NCI-H2029 treated with DMSO at 0.1 percent for 48 hours (cell line): ENCODE results near the gene UVSSA.
"Not testable (repeated sequence)": the region's sequence is repeated elsewhere in the genome, so short reads cannot be mapped to it uniquely, and the experiment has no call there.

Source experiments
- DNase-seq: peaks from one replicate; lab custom pipeline; 2025; lab: John Stamatoyannopoulos, UW

UVSSA gene

DNA sequence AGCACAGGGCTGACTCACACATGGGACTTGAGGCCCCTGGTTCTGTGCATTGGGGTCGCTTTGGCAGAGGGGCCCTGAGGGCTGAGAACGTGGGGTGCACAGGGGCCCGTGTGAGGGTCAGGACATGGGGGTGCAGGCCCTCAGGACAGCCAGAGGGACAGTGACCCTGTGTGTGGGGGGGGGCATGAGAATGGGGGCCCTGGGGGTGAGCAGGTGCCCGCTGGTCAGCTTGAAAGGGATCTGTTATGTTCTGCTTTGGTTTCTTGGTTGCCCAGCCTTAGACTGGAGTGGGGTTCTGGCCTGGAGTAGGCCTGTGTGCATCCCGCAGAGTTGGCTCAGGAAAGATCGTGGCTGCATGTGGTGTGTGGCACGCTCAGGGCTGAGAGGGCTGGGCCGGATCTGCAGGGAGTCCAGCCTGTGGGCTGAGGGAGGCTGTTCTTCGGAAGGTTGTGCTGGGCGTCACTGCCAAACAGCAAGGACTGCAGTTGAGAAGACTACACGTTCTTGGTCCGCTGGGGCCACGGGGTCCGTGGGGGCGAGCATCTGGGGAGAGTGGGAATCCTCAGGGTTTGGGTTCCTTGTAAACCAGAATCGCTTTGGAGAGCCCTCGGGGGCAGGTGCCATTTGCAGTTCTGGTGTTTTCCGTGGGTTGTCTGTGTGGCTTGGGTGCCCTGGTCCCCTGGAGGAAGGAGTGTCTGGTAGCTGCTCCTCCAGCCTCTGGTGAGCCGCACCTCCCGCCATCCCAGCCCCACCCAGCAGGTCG lies 15.2 kb upstream of the UVSSA start:
- DNase-seq, result no peak

- DNase-seq, result no peak
Measured at GRCh38 chr4:1332686-1333085, 14.3 kb upstream of the UVSSA start.

GRCh38 chr4:1333256-1333655 lies 13.8 kb upstream of the UVSSA start:
- no peak for DNase-seq

DNA sequence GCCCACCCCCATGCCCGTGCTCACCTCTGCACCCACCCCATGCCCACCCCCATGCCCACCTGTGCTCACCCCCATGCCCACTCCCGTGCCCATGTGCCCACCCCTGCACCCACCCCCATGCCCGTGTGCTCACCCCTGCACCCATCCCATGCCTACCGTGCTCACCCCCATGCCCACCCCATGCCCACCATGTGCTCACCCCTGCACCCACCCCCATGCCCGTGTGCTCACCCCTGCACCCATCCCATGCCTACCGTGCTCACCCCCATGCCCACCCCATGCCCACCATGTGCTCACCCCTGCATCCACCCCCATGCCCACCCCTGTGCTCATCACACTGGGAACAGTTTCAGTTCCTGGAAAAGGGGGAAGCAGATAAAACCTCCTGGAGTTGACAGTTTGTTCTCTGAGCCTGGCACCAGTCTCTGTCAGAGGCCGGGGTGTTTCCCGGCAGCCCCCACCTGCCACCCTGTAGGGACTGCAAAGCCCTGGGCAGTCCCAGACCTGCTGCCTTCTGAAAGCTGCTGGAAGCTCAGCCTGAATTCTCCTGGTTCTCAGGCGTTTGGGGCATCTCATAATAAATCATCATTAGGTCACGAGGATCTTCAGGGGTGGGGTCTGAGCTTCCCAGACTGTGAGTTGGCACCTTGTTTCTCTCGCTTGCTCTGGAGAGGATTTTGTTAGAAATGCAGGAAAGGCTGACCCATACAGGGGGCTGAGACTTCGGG lies 13.0 kb upstream of the UVSSA start:
- DNase-seq, result not testable (repeated sequence)

- DNase-seq, result no peak
Measured at GRCh38 chr4:1334579-1334895, 12.5 kb upstream of the UVSSA start.

DNA sequence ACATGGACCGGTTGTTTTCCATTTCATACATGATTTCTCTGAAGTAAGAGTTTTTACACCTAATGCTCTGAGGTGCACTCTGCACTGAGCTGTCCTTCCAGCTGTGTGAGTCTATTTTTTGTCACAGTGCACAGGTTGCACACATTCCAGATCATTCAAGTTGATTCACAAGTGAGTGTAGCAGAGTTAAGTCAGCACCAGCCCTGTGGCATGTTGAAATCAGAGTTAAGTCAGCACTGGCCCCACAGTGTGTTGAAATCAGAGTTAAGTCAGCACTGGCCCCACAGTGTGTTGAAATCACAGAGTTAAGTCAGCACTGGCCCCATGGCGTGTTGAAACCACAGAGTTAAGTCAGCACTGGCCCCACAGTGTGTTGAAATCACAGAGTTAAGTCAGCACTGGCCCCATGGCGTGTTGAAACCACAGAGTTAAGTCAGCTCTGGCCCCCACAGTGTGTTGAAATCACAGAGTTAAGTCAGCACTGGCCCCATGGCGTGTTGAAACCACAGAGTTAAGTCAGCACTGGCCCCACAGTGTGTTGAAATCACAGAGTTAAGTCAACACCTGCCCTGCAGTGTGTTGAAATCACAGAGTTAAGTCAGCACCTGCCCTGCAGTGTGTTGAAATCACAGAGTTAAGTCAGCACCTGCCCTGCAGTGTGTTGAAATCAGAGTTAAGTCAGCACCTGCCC lies 11.7 kb upstream of the UVSSA start:
- DNase-seq, result not testable (repeated sequence)

DNA sequence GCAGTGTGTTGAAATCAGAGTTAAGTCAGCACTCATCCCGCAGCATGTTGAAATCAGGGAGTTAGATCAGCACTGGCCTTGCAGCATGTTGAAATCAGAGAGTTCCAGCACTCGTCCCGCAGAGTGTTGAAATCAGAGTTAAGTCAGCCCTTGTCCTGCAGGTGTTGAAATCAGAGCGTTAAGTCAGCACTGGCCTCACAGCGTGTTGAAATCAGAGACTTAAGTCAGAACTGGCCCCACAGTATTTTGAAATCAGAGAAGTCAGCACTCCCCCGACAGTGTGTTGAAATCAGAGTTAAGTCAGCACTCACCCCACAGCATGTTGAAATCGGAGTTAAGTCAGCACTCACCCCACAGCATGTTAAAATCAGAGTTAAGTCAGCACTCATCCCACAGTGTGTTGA lies 10.9 kb upstream of the UVSSA start:
- no peak for DNase-seq

DNA sequence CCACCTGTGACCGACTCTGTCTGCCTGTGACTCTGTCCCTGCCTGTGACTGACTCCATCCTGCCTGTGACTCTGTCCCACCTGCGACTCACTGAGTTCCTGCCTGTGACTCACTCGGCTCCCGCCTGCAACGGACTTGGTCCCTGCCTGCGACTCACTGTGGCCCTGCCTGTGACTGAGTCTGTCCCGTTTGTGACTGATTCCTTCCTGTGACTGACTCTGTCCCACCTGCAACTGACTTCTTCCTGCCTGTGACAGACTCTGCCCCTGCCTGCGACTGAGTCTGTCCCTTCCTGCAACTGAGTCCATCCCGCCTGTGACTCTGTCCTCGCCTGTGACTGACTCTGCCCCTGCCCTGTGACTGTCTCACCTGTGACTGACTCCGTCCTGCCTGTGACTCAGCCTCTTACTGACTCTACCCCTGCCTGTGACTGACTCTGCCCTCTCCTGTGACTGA lies 9.6 kb upstream of the UVSSA start:
- DNase-seq, result no peak

- no peak for DNase-seq
Measured at GRCh38 chr4:1337951-1338751, 8.9 kb upstream of the UVSSA start.

GRCh38 chr4:1338752-1339414 lies 8.1 kb upstream of the UVSSA start:
- DNase-seq, result no peak

- DNase-seq, result no peak
Measured at GRCh38 chr4:1339489-1339888, 7.5 kb upstream of the UVSSA start.

DNA sequence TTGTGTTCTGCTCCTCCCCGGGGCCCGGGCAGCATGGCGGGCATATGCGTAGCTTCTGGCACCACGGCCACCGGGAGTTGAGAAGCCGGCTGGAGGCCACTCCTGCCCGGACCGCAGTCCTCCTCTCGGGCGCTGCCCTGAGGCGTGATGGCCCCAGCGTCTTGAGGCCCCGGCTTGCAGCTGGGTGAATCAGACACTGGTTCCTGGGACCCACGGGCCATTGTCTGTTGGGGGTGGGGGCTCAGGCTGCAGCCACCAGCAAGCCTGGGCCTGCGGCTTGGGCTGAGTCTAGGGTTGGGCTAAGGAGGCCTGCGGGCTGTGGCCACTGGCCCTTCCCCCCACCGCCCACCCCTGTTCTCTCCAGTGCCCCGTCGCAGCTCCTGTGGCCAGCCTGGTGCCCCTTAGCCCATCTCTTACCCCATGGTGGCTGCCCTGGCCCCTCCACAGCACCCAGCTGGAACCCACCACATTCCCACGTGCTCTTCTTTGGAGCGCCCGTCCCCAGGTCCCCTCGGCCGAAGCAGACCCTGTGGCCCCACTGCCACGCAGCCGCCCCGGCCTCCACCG lies 6.7 kb upstream of the UVSSA start:
- DNase-seq, result no peak

DNA sequence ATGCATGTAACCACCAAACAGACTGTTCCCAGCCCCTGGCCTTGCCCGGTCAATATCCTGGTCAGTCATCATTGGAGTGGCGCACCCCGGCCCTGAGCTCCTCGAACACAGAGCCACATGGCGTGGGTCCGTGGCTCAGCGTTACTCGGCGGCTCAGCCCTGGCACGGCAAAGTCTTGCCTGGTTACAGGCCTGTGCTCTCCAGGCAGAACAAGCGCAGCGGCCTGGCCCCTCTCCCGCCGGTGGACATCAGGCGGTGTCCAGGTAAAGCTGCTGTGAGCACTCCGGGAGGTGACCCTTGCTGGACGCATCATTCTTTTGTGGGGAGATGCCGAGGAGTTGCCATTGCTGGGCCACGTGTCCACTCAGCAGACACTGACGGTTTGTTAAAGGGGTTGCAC lies 6.1 kb upstream of the UVSSA start:
- DNase-seq, result no peak

DNA sequence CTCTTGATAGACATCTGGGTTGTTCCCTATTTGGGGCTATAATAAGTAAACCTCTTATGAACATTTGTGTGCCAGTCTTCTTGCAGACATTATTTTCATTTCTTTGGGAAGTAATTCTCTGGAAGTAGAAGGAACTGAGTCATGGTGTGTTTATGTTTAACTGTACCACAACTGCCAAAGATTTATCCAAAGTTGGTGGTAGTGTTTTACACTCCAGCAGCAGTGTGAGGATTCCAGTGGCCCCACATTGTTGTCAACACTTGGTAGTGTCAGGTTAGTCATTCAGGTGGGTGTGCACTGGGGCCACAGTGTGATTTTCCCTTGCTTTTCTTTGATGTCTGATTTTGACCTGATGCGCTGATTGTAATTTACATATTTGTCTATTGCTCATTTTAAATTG lies 5.0 kb upstream of the UVSSA start:
- no peak for DNase-seq

GRCh38 chr4:1344696-1345095 lies 2.3 kb upstream of the UVSSA start:
- DNase-seq, result no peak

- DNase-seq, result no peak
Measured at GRCh38 chr4:1345903-1346780, 866 bp upstream of the UVSSA start.

GRCh38 chr4:1347410-1347864 lies 429 bp downstream of the UVSSA start:
- no peak for DNase-seq

GRCh38 chr4:1348014-1348513 lies 1.1 kb downstream of the UVSSA start:
- DNase-seq, result no peak

- no peak for DNase-seq
Measured at GRCh38 chr4:1348746-1349145, 1.7 kb downstream of the UVSSA start.
